ENCODE data around the gene SPSB2.

- TF ChIP-seq CTCF (conservative IDR thresholded peaks at IDR 0.05; ENCODE audit: low read depth, low read length) (no peak), EZH2 (IDR thresholded peaks at IDR 0.05; ENCODE audit: borderline replicate concordance, low read depth, low read length, poor library complexity, severe bottlenecking) (no peak)
These were observed 41.0 kb downstream of the SPSB2 start for GRCh38 chr12:6832125-6832524.
